ENCODE measurements around the gene IL9. TPM values are rescaled to one million over a fixed set of nuclear protein-coding genes. Genes with fewer than 3 reads are reported as not detected.

Gene IL9
- total and polyA plus RNA-seq, 2 of the 13 experiments (the other 11 are each of a cell fraction or from before 2014, with no cell fraction given), result not detected

GRCh38 chr5:135879591-135879990 is 16.1 kb downstream of the IL9 start:
- 48% methylated on average over 3 of the region's 3 CpGs for WGBS (ENCODE audit: low lambda C conversion rate)
- no peaks in the 10 kb centered on the region for H3K36me3 ChIP-seq (replicated peaks in 1 of 2; ENCODE audit: control insufficient read depth in 1 of 2, insufficient read depth in 2 of 2, low read length in 2 of 2)
- no peak overlapping the region for H3K4me2 ChIP-seq (ENCODE audit: low read depth, low read length)
- H3K27me3 ChIP-seq (ENCODE audit: control insufficient read depth in 1 of 2, insufficient read depth in 2 of 2, low read length in 2 of 2), result 0 out of 5 replicates have a peak, but pooled peaks cover 0 to 2% of the 10 kb centered on the region in 2 experiments
- no peak for ATAC-seq
- no TSS peak for BruUV-seq (replicated peaks)
- CTCF ChIA-PET (ENCODE audit: low intra/inter-chr PET ratio, low total read pairs), result interaction anchor here (1.5 kb wide), 1 partner anchor 332 kb away, joined by 4 read pairs; no protein-coding TSS in a partner anchor
- in situ Hi-C loops (cut with HindIII; ENCODE audit: extremely low pct_ligation_motif_present, low pct_unique_long_range_greater_than_20kb) (no loop called here), intact Hi-C loops (cut with micrococcal nuclease; ENCODE audit: unreplicated experiment) (no loop called here)
- peaks cover 14% of the 10 kb centered on the region for H3K4me1 ChIP-seq (ENCODE audit: insufficient read depth, low read length)
- no peak overlapping the region for H3K27ac ChIP-seq (ENCODE audit: extremely low read length, insufficient read depth, low read length)
- POLR2A ChIA-PET, result no interaction called here
- no peak overlapping the region for H3K9ac ChIP-seq (ENCODE audit: insufficient read depth, low read depth, low read length)
- H3K9me3 ChIP-seq (ENCODE audit: low read length), result no peaks in the 10 kb centered on the region
- FAIRE-seq, result no peak
- no peaks in the 10 kb centered on the region for H4K20me1 ChIP-seq (ENCODE audit: insufficient read depth, low read length)
- H2AFZ ChIP-seq (ENCODE audit: low read length), result no peak overlapping the region
- DNase-seq (ENCODE audit: low spot score), result no peak
- H3K4me3 ChIP-seq (replicated peaks in 1 of 3; ENCODE audit: insufficient read depth in 1 of 3, low read depth in 2 of 3, low read length in 3 of 3), result no peak overlapping the region
- H3K79me2 ChIP-seq (ENCODE audit: insufficient read depth, low read length), result no peaks in the 10 kb centered on the region
- TF ChIP-seq, protein P1, sequence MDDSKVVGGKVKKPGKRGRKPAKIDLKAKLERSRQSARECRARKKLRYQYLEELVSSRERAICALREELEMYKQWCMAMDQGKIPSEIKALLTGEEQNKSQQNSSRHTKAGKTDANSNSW (CRISPR knock-in tag; IDR thresholded peaks at IDR 0.05; ENCODE audit: borderline replicate concordance), result no peak
- TF ChIP-seq ATM (IDR thresholded peaks at IDR 0.05; ENCODE audit: borderline replicate concordance) (no peak), NFYB (CRISPR knock-in tag; IDR thresholded peaks at IDR 0.05) (no peak), SRSF1 (optimal IDR thresholded peaks at IDR 0.05; ENCODE audit: low read depth, low read length) (no peak), GTF3A (CRISPR knock-in tag; conservative IDR thresholded peaks at IDR 0.05) (no peak), ZNF230 (CRISPR knock-in tag; IDR thresholded peaks at IDR 0.05) (no peak), ZNF609 (CRISPR knock-in tag; IDR thresholded peaks at IDR 0.05; ENCODE audit: borderline replicate concordance) (no peak), ZFP62 (CRISPR knock-in tag; IDR thresholded peaks at IDR 0.05) (no peak), GMEB2 (CRISPR knock-in tag; IDR thresholded peaks at IDR 0.05; ENCODE audit: low read depth) (no peak), SMAD3 (CRISPR knock-in tag; IDR thresholded peaks at IDR 0.05) (no peak)
- TF ChIP-seq, protein P2, sequence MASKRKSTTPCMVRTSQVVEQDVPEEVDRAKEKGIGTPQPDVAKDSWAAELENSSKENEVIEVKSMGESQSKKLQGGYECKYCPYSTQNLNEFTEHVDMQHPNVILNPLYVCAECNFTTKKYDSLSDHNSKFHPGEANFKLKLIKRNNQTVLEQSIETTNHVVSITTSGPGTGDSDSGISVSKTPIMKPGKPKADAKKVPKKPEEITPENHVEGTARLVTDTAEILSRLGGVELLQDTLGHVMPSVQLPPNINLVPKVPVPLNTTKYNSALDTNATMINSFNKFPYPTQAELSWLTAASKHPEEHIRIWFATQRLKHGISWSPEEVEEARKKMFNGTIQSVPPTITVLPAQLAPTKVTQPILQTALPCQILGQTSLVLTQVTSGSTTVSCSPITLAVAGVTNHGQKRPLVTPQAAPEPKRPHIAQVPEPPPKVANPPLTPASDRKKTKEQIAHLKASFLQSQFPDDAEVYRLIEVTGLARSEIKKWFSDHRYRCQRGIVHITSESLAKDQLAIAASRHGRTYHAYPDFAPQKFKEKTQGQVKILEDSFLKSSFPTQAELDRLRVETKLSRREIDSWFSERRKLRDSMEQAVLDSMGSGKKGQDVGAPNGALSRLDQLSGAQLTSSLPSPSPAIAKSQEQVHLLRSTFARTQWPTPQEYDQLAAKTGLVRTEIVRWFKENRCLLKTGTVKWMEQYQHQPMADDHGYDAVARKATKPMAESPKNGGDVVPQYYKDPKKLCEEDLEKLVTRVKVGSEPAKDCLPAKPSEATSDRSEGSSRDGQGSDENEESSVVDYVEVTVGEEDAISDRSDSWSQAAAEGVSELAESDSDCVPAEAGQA (IDR thresholded peaks at IDR 0.05; ENCODE audit: low read depth), result no peak
- TF ChIP-seq, protein P2 (CRISPR knock-in tag; IDR thresholded peaks at IDR 0.05; ENCODE audit: borderline replicate concordance), result no peak
